Measurements from ENCODE around the gene PPP1R12B. TPM values are rescaled to one million over a fixed set of nuclear protein-coding genes. Genes with fewer than 3 reads are reported as not detected.
A peak's percentile ranks its signal among the peaks of the same experiment; 100 is the strongest.

The PPP1R12B gene, protein sequence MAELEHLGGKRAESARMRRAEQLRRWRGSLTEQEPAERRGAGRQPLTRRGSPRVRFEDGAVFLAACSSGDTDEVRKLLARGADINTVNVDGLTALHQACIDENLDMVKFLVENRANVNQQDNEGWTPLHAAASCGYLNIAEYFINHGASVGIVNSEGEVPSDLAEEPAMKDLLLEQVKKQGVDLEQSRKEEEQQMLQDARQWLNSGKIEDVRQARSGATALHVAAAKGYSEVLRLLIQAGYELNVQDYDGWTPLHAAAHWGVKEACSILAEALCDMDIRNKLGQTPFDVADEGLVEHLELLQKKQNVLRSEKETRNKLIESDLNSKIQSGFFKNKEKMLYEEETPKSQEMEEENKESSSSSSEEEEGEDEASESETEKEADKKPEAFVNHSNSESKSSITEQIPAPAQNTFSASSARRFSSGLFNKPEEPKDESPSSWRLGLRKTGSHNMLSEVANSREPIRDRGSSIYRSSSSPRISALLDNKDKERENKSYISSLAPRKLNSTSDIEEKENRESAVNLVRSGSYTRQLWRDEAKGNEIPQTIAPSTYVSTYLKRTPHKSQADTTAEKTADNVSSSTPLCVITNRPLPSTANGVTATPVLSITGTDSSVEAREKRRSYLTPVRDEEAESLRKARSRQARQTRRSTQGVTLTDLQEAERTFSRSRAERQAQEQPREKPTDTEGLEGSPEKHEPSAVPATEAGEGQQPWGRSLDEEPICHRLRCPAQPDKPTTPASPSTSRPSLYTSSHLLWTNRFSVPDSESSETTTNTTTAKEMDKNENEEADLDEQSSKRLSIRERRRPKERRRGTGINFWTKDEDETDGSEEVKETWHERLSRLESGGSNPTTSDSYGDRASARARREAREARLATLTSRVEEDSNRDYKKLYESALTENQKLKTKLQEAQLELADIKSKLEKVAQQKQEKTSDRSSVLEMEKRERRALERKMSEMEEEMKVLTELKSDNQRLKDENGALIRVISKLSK
- 49.1 TPM for total RNA-seq
- long read RNA-seq, partial matches to known transcripts = 0 of 12 reads
- long read RNA-seq, other reads (novel, unspliced or antisense) = 11 of 12 reads

- peak; percentile 99 for ATAC-seq
- Histone ChIP-seq H3K36me3 (no peaks in the 10 kb centered on the region), H3K27me3 (no peaks in the 10 kb centered on the region), H3K27ac (peak within 1 kb of the TSS; percentile 95), H3K4me3 (peak within 1 kb of the TSS; percentile 99), H3K4me1 (peaks cover 12% of the 10 kb centered on the region), H3K9me3 (no peaks in the 10 kb centered on the region)
- intact Hi-C loops (cut with DNase I) = no loop called here
- TF ChIP-seq, protein P1, sequence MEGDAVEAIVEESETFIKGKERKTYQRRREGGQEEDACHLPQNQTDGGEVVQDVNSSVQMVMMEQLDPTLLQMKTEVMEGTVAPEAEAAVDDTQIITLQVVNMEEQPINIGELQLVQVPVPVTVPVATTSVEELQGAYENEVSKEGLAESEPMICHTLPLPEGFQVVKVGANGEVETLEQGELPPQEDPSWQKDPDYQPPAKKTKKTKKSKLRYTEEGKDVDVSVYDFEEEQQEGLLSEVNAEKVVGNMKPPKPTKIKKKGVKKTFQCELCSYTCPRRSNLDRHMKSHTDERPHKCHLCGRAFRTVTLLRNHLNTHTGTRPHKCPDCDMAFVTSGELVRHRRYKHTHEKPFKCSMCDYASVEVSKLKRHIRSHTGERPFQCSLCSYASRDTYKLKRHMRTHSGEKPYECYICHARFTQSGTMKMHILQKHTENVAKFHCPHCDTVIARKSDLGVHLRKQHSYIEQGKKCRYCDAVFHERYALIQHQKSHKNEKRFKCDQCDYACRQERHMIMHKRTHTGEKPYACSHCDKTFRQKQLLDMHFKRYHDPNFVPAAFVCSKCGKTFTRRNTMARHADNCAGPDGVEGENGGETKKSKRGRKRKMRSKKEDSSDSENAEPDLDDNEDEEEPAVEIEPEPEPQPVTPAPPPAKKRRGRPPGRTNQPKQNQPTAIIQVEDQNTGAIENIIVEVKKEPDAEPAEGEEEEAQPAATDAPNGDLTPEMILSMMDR (IDR thresholded peaks at IDR 0.05) = no peak
- DNase-seq = peak; percentile 98
These were observed at the start of gene PPP1R12B for GRCh38 chr1:202348509-202349205. Gene PPP1R12B (plus strand): TSS chr1:202348699. CDS start chr1:202348852, 153 bp downstream.

- TF ChIP-seq, protein P1 (IDR thresholded peaks at IDR 0.05) = no peak
- intact Hi-C loops (cut with DNase I) = no loop called here
- no peak overlapping the region for H3K27ac ChIP-seq
These were observed 46.3 kb upstream of the PPP1R12B start for GRCh38 chr1:202302166-202302565.

GRCh38 chr1:202304375-202304774 lies 44.1 kb upstream of the PPP1R12B start:
- H3K4me1 ChIP-seq = no peaks in the 10 kb centered on the region
- ATAC-seq (no peak), DNase-seq (no peak)
- no peaks in the 10 kb centered on the region for H3K9me3 ChIP-seq
- no peaks in the 10 kb centered on the region for H3K27me3 ChIP-seq
- intact Hi-C loops (cut with DNase I) = no loop called here
- H3K36me3 ChIP-seq = no peaks in the 10 kb centered on the region
- H3K4me3 ChIP-seq = no peak overlapping the region
- H3K27ac ChIP-seq = no peak overlapping the region
- TF ChIP-seq, protein P1 (IDR thresholded peaks at IDR 0.05) = no peak

More at GRCh38 chr1:202302166-202302565, 46.3 kb upstream of the PPP1R12B start:
- Histone ChIP-seq H3K9me3 (no peaks in the 10 kb centered on the region), H3K27me3 (no peaks in the 10 kb centered on the region), H3K36me3 (no peaks in the 10 kb centered on the region), H3K4me3 (no peak overlapping the region), H3K4me1 (no peaks in the 10 kb centered on the region)
- ATAC-seq (no peak), DNase-seq (no peak)

DNA sequence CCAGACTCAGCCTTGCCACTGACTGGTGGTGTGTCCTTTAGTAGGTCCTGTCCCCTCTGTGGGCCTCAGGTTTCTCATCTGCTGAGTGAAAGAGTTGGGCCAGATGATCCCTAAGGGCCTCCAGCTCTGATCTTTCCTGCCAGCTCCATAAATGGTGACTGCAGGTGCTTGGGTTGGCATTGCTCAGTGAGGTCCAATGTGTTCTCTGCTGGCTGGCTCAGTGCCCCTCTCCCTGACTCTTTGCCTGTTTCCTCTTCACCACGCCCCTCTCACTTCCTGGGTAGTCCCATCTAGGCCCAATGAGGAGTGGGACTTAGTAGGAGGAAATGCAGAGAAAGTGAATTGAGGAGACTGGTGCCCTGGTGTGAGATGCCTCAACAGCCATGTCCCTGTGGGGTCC lies 43.3 kb upstream of the PPP1R12B start:
- DNase-seq (no peak), ATAC-seq (no peak)
- H3K27ac ChIP-seq = no peak overlapping the region
- intact Hi-C loops (cut with DNase I) = no loop called here
- TF ChIP-seq, protein P1 (IDR thresholded peaks at IDR 0.05) = no peak
- H3K4me3 ChIP-seq = no peak overlapping the region
- no peaks in the 10 kb centered on the region for H3K9me3 ChIP-seq
- H3K36me3 ChIP-seq = no peaks in the 10 kb centered on the region
- H3K27me3 ChIP-seq = no peaks in the 10 kb centered on the region
- H3K4me1 ChIP-seq = no peaks in the 10 kb centered on the region

All from upper lobe of right lung (tissue), 1 donor.